ENCODE measurements around the gene CEP85.
"Not testable (repeated sequence)": the region's sequence is repeated elsewhere in the genome, so short reads cannot be mapped to it uniquely, and the experiment has no call there.

Gene CEP85

DNA sequence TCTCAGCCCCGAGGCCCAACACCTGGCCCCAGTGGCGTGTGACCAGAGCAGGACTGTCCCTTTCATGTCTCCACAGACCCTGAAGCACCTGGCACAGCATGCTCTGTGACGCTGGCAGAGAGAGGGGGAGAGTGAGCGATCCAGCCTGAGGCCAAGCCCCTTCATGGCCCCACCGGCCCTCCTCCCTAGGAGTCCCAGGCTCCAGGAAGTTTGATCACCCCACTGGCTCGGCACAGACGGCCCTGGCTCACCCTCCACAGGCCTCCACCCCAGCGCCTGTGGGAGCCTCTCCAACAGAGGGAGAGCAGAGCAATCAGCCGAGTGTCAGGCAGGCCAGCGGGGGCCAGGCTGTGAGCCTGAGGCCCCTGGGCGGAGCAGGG lies 56.9 kb downstream of the CEP85 start:
- TF ChIP-seq, protein P1, sequence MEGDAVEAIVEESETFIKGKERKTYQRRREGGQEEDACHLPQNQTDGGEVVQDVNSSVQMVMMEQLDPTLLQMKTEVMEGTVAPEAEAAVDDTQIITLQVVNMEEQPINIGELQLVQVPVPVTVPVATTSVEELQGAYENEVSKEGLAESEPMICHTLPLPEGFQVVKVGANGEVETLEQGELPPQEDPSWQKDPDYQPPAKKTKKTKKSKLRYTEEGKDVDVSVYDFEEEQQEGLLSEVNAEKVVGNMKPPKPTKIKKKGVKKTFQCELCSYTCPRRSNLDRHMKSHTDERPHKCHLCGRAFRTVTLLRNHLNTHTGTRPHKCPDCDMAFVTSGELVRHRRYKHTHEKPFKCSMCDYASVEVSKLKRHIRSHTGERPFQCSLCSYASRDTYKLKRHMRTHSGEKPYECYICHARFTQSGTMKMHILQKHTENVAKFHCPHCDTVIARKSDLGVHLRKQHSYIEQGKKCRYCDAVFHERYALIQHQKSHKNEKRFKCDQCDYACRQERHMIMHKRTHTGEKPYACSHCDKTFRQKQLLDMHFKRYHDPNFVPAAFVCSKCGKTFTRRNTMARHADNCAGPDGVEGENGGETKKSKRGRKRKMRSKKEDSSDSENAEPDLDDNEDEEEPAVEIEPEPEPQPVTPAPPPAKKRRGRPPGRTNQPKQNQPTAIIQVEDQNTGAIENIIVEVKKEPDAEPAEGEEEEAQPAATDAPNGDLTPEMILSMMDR (conservative IDR thresholded peaks at IDR 0.05; ENCODE audit: low read length): no peak
- no peak for DNase-seq (ENCODE audit: low read depth)
- H3K4me3 ChIP-seq (ENCODE audit: low read length): no peak overlapping the region

DNA sequence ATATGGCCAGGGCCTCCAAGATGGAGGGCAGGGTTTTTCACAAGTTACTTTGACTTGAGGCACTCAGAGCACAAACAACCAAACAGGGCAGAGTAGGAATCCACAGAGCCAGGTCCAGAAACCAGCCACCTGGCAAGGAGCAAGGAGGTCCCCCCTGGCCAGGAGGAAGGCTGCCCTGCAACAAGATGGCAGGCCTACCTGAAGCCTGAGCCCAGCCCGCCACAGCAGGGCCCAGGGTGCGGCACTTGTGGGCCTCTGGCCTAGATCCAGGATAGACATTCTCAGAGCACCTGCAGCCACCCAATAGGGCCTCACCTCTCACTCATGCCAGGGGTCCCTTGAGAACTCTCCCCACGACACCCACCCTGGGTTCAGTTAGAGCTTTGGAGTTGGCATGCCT lies 57.4 kb downstream of the CEP85 start:
- TF ChIP-seq, protein P1 (conservative IDR thresholded peaks at IDR 0.05; ENCODE audit: low read length): no peak
- no peak for DNase-seq (ENCODE audit: low read depth)
- no peak overlapping the region for H3K4me3 ChIP-seq (ENCODE audit: low read length)

DNA sequence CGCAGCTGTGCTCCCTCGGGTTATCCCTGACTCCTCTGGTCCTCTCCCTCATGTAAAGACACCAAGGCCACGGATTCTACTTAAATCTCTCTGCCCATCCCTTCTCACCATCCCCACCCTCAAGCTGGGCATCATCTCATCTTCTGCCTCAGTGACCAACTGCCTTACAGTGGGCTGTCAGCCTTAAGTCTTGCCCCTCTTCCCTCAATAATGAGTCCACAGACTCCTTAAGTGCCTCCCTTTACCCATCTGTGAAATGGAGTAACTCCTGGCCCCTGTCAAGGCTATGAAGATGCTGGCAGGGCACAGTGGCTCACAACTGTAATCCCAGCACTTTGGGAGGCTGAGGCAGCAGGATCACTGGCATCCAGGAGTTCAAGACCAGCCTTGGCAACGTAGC lies 57.9 kb downstream of the CEP85 start:
- TF ChIP-seq, protein P1 (conservative IDR thresholded peaks at IDR 0.05; ENCODE audit: low read length): no peak
- no peak for DNase-seq (ENCODE audit: low read depth)

DNA sequence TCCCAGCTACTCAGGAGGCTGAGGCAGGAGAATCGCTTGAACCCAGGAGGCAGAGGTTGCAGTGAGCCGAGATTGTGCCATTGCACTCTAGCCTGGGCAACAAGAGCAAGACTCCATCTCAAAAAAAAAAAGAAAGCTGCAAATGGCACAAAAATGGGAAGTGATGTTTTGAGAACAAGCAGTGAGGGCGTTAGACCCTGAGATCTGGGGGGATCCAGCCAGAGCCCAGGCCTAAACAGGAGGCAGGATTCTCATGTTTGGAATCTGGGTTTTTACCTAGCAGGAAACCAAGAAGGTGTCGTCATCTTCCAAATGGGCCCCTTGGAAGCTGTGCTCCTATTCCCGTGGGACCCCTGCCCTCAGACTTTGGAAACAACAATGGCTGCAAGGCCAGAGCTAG lies 58.7 kb downstream of the CEP85 start:
- DNase-seq (ENCODE audit: low read depth); H3K4me3 ChIP-seq (ENCODE audit: low read length): not testable (repeated sequence)

More for the DNA sequence above, 57.9 kb downstream of the CEP85 start:
- no peak overlapping the region for H3K4me3 ChIP-seq (ENCODE audit: low read length)

DNA sequence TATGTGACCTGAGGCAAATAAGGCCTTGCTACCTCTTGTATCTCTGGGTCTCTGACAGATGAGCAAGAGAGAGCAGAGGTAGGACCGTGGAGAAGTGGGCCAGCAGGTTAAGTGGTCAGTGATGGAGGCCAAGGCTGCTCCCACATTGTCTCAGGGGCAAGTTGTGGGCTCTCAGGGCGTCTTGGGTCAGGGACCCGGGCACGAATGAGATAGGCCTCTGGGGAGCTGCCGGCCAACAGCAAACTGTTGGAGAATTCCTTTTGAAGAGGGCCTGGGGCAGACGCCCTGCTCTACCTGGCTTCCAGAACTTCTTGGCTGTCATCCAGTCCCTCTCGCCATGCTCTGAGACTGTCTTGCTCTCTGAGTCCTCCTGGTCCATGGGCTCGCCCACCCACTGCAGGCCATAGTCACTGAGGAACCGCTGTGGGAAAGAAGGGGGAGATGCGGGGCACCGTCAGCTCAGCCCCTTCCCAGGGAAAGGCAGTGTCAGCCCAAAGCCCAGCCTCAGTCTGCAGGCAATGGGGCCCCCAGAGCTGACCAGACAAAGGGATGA lies 60.0 kb downstream of the CEP85 start:
- no peak for DNase-seq (ENCODE audit: low read depth)
- no peak overlapping the region for H3K4me3 ChIP-seq (ENCODE audit: low read length)
- TF ChIP-seq, protein P1 (conservative IDR thresholded peaks at IDR 0.05; ENCODE audit: low read length): no peak

DNA sequence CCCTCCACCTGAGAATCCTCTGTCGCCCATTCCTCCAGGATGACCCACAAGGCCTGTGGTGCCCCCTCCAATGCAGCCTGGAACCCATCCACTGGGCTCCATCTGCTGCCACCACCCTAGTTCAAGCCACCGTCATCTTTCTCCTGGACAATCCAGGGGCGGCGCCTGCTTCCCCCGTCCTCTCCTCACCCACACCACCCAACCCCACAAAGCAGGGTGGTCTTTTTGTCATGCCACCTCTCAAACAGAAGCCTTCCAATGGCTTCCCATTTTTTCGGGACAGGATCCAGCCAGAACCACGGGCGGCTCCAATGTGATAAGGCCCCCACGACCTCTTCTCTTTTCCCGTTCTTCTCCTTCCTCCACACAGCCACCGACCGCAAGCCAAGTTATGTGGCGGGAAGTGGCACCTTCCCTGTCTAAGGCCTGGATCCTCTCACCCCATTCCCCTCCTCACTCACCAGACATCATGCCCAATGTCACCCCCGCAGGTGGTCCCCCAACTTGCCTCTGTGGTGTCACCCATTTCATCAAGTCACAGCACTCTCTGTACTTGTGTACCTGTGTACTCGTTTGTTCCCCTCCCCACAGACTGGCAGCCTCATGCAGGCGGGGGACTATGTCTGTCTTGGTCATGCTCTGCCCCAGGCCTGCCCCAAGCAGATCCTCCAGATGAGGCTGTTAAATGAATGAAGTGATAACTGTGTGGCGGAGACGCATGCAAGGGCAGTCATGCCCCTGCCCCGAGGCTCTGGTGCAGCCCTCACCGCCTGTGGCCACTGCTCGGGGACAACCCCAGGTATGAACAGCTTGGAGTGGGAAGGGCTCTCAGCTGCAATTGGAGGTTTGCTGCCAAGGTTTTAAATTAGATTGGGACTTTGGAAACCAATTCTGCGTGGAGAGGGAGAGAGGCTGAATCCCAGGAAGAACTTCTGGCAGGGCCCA lies 61.5 kb downstream of the CEP85 start:
- DNase-seq (ENCODE audit: low read depth): no peak
- H3K4me3 ChIP-seq (ENCODE audit: low read length): no peak overlapping the region
- TF ChIP-seq, protein P1 (conservative IDR thresholded peaks at IDR 0.05; ENCODE audit: low read length): no peak

DNA sequence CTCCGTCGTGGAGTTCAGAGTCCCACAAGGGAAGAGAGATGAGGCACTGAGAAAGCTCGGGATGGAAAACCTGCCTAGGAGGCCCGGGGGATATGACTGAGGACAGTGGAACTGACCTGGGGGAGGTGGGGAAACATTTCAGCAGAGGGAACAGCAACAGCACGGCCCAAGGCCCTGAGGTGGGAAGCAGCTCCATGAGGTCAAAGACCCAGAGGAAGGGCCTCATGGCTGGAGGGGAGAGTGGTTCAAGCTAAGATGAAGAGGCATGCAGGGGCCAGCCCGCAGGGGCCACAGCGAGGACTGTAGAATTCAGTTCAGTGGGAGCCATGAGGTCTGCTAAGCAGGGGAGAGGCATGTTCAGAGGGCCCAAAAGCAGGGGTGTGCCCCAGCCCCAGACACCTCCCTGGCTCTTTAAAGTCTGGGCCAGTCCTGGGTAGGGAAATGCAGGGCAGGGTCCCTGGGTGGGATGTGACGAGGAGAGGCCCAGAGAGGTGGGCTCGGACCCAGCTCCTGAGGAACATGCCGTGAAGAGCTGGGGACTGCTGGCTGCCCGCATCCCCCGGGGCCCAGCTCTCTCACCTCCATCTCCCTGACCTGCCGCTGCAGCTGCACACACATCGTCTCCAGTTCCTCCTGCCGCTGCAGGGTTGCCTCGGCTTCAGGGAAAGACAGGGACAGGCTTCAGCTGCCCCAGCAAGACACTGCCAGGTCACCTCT lies 62.5 kb downstream of the CEP85 start:
- no peak for DNase-seq (ENCODE audit: low read depth)
- TF ChIP-seq, protein P1 (conservative IDR thresholded peaks at IDR 0.05; ENCODE audit: low read length): no peak
- H3K4me3 ChIP-seq (ENCODE audit: low read length): no peak overlapping the region

Data from AG10803 (cell line).